GM12872 (cell line): Measurements from ENCODE around the gene EYA2.

Source experiments
- TF ChIP-seq, protein P1 (sequence below): IDR thresholded peaks from 3 replicates; pipeline ENCODE4 v1.5.1; 2011; ENCODE audit warnings: low read depth, mild to moderate bottlenecking, low read length, moderate library complexity; ENCODE audit not compliant: insufficient read depth

The EYA2 gene, protein sequence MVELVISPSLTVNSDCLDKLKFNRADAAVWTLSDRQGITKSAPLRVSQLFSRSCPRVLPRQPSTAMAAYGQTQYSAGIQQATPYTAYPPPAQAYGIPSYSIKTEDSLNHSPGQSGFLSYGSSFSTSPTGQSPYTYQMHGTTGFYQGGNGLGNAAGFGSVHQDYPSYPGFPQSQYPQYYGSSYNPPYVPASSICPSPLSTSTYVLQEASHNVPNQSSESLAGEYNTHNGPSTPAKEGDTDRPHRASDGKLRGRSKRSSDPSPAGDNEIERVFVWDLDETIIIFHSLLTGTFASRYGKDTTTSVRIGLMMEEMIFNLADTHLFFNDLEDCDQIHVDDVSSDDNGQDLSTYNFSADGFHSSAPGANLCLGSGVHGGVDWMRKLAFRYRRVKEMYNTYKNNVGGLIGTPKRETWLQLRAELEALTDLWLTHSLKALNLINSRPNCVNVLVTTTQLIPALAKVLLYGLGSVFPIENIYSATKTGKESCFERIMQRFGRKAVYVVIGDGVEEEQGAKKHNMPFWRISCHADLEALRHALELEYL

DNA sequence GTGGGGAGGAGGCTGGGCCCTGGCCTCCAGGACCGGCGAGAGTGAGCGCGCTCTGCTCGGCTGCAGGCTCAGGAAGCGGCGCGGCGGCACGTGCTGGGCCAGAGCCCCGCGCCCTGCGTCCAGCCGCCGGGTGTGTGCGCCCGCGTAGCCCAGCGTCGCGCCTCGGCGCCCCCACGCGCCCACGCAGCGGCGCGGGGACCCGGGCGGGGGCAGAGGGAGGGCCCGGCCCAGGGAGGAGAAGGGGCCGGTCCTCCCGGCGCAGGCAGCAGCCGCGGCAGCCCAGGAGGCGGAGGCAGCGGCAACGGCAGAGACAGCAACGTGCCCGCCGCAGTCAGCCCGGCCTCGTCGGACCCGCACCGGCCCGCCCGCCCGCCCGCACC is at the start of gene EYA2:
Gene EYA2 (plus strand): TSS at position 265 of the 380 bp plus-strand sequence. CDS start 95,168 bp downstream, outside the sequence.
- TF ChIP-seq, protein P1, sequence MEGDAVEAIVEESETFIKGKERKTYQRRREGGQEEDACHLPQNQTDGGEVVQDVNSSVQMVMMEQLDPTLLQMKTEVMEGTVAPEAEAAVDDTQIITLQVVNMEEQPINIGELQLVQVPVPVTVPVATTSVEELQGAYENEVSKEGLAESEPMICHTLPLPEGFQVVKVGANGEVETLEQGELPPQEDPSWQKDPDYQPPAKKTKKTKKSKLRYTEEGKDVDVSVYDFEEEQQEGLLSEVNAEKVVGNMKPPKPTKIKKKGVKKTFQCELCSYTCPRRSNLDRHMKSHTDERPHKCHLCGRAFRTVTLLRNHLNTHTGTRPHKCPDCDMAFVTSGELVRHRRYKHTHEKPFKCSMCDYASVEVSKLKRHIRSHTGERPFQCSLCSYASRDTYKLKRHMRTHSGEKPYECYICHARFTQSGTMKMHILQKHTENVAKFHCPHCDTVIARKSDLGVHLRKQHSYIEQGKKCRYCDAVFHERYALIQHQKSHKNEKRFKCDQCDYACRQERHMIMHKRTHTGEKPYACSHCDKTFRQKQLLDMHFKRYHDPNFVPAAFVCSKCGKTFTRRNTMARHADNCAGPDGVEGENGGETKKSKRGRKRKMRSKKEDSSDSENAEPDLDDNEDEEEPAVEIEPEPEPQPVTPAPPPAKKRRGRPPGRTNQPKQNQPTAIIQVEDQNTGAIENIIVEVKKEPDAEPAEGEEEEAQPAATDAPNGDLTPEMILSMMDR = no peak

DNA sequence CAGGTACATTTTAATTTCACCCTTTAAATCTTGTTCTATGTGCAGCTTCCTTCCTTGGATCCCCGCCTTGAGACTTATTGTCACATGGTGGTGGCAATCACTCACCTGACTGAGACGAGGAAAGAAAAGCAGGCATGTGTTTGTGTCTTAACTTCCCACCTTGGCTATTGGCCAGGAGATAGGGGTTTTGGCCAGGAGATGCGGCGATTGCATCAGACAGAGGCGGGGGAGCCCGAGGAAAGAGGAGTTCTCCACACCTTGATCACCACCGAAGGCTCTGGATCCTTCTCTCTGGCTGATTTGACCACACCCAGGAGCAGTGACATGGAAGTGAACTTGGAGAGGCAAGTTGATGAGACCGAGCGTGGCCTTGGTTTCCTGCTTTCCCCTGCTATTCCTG is 49.7 kb upstream of the EYA2 start:
- TF ChIP-seq, protein P1 = no peak

DNA sequence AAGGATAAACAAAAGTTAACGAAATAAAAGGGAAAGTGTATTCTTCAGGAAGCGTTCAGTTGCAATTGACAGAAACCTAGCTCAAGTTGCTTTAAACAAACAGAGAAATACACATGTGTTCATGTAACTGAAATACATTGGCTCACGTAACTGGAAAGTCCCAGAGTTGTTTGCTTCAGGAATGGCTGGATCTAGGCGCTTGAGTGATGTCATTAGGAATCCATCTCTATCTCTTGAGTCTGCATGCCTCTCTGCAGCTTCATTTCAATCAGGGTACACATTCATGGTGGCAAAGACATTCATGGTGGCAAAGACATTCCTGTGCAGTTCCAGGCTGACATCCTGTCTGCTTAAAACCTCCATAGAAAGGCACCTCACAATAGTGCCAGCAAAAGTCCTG is 45.4 kb upstream of the EYA2 start:
- TF ChIP-seq, protein P1 = no peak

DNA sequence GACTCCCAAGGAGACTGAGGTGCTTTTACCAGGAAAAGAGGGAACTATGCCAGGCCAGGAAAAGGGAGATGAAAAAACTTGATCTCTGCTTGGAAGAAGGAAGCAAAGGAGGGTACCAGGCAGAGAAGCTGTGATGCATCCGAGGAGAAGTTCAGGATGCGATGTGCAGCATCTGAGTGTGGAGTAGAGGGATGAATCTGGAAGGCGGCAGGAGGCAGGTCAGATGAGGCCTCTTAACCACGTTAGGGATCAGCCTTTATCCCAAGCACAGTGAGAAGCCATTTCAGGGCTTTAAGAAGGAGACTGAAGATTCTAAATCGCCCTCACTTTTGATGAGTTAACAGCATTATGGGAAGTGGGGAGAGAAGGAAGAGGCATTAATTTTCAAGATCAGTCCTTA is 44.9 kb upstream of the EYA2 start:
- TF ChIP-seq, protein P1 = no peak

- TF ChIP-seq, protein P1 = no peak
Observed at GRCh38 chr20:46850416-46850815, 44.2 kb upstream of the EYA2 start.

- TF ChIP-seq, protein P1 = no peak
Observed at GRCh38 chr20:46850896-46851295, 43.7 kb upstream of the EYA2 start.

GRCh38 chr20:46851746-46852145 is 42.9 kb upstream of the EYA2 start:
- TF ChIP-seq, protein P1 = no peak
